ENCODE data around the gene BICD1. TPM values are rescaled to one million over a fixed set of nuclear protein-coding genes. Genes with fewer than 3 reads are reported as not detected.

BICD1 gene
- total RNA-seq, 1 donor from 2014 or later = 33.8 TPM

DNA sequence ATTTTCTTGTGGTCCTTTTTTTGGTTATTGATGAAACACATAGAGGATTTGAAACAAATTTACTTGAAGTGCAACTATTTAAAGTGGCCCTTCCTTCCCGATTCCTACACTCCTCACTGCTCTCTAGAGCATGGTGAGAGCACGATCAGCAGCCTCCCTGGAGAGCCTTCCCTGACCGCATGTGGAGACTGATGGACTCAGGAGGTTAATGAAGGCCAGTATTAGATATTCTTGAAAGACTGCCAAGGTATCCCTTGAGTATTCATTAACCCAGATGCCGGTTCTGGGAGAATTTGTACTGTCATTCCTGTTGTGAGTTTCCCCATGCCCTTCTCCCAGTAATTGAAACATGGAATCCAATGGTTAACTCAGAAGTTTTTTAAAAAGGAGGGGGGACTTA, 189.9 kb downstream of the BICD1 start:
- no peaks in the 10 kb centered on the region for H3K4me1 ChIP-seq
- no peaks in the 10 kb centered on the region for H3K36me3 ChIP-seq
- no peaks in the 10 kb centered on the region for H3K27me3 ChIP-seq
- intact Hi-C loops (cut with DNase I) = no loop called here
- H3K27ac ChIP-seq = no peak overlapping the region
- H3K4me3 ChIP-seq = no peak overlapping the region
- no peak for DNase-seq (ENCODE audit: low spot score in 2 of 2)
- no peaks in the 10 kb centered on the region for H3K9me3 ChIP-seq
- TF ChIP-seq, protein P1, sequence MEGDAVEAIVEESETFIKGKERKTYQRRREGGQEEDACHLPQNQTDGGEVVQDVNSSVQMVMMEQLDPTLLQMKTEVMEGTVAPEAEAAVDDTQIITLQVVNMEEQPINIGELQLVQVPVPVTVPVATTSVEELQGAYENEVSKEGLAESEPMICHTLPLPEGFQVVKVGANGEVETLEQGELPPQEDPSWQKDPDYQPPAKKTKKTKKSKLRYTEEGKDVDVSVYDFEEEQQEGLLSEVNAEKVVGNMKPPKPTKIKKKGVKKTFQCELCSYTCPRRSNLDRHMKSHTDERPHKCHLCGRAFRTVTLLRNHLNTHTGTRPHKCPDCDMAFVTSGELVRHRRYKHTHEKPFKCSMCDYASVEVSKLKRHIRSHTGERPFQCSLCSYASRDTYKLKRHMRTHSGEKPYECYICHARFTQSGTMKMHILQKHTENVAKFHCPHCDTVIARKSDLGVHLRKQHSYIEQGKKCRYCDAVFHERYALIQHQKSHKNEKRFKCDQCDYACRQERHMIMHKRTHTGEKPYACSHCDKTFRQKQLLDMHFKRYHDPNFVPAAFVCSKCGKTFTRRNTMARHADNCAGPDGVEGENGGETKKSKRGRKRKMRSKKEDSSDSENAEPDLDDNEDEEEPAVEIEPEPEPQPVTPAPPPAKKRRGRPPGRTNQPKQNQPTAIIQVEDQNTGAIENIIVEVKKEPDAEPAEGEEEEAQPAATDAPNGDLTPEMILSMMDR (IDR thresholded peaks at IDR 0.05) = no peak

DNA sequence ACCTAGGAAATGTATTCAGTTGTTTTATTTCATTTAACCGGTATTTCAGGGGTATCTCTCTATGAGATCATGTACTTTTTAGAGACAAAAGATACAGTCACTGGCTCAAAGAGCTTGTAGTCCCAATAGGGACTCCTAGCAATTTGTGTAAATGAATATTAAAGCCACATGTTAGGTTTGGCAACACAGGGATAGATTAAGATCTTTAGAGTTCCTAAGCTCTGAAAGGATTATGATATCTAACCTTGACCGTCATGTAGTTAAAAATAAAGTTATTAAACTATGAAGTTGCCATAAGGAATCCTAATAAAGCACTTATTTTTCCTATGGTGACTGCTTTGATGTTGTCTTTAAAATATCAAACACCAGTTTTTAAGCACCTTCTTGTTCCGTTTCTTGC, 192.3 kb downstream of the BICD1 start:
- H3K9me3 ChIP-seq = no peaks in the 10 kb centered on the region
- H3K27me3 ChIP-seq = no peaks in the 10 kb centered on the region
- H3K36me3 ChIP-seq = no peaks in the 10 kb centered on the region
- H3K27ac ChIP-seq = no peak overlapping the region
- TF ChIP-seq, protein P1 (IDR thresholded peaks at IDR 0.05) = no peak
- intact Hi-C loops (cut with DNase I) = no loop called here
- no peak overlapping the region for H3K4me3 ChIP-seq
- H3K4me1 ChIP-seq = no peaks in the 10 kb centered on the region
- no peak for DNase-seq (ENCODE audit: low spot score in 2 of 2)

DNA sequence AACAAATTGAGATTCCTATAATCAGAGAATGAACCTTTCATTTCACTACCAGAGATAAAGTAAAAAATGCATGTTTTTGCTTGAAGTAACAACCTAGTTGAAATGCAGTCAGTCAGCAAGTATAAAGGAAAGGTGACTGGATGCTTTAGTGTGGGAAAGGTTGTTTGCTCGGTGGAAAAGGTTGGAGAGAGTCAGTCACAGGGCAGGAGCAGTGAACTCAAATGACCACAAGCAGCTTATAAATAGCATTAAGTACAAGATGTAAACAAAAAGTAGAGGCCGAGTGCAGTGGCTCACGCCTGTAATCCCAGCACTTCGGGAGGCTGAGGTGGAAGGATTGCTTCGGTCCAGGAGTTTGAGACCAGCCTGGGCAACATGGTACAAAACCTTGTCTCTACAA, 194.6 kb downstream of the BICD1 start:
- intact Hi-C loops (cut with DNase I) = loop anchor here (5.0 to 10.0 kb wide), 2 partner anchors 239 to 896 kb away; no protein-coding TSS in a partner anchor
- DNase-seq (ENCODE audit: low spot score in 2 of 2) = no peak
- Histone ChIP-seq H3K4me1 (no peaks in the 10 kb centered on the region), H3K36me3 (peaks cover 0 to 6% of the 10 kb centered on the region in 2 donors), H3K27me3 (no peaks in the 10 kb centered on the region), H3K4me3 (no peak overlapping the region), H3K27ac (no peak overlapping the region), H3K9me3 (no peaks in the 10 kb centered on the region)
- TF ChIP-seq, protein P1 (IDR thresholded peaks at IDR 0.05) = no peak

DNA sequence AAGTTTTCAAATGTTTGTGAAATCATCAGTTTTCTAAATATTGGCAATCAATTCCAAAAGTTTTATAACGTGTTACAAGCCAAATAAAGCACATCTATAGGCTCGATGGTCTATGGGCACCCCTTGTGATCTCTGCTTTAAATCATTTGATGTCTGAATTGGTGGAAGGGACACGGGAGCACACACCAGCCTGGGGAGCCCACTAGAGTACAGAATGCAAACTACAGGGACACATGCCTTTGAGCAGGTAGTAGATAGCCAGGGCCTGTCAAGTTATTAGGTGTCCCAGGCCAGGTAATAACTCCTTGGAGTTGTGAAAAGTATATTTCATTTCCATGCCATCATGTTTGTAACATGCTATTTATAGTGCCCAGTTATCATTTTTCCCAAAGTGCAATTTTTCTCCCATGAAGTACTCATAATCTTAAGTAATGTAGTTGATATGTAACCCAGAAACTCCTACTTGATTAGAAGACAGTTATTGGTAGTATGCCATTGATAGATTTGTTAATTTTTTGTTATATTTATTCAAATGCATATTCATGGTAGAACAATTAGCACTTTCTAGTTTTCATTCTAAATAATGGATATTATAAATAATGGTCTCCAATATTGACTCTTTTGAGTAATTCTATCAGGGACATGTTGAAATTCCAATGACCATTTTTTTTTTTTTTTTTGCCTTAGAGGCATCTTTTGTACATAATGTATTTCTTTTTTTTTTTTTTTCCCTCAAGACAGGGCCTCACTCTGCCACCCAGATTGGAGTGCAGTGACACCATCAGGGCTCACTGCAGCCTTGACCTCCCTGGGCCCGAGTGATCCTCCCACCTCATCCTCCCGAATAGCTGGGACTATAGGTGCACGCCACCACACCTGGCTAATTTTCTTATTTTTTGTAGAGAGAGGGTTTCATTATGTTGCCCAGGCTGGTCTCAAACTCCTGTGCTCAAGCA, 195.8 kb downstream of the BICD1 start:
- H3K27ac ChIP-seq = no peak overlapping the region
- TF ChIP-seq, protein P1 (IDR thresholded peaks at IDR 0.05) = peak in 1 of 3 experiments; percentile 32
- DNase-seq (ENCODE audit: low spot score in 2 of 2) = no peak
- H3K9me3 ChIP-seq = no peaks in the 10 kb centered on the region
- intact Hi-C loops (cut with DNase I) = loop anchor here (5.0 to 10.0 kb wide), 2 partner anchors 240 to 898 kb away; no protein-coding TSS in a partner anchor
- no peaks in the 10 kb centered on the region for H3K27me3 ChIP-seq
- H3K36me3 ChIP-seq = peaks cover 0 to 9% of the 10 kb centered on the region in 2 donors
- H3K4me1 ChIP-seq = no peaks in the 10 kb centered on the region
- H3K4me3 ChIP-seq = no peak overlapping the region

DNA sequence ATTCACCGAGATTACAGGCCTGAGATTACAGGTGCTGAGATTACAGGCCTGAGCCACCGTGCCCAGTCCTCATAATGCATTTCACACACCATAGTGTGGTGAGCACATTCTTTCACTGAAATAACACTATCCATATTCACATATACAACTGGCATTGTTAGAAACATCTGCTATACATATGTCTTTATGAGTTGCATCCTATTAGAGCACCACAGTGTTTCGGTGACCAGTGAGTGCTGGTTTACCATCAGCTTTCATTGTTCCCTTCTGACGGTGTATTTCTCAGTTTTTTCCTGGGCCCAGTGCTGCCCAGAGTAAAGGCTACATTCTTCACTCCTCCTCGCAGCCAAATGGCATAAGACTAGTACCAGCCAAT, 196.5 kb downstream of the BICD1 start:
- H3K27me3 ChIP-seq = no peaks in the 10 kb centered on the region
- intact Hi-C loops (cut with DNase I) = loop anchor here (5.0 to 10.0 kb wide), 2 partner anchors 241 to 898 kb away; no protein-coding TSS in a partner anchor
- no peak for DNase-seq (ENCODE audit: low spot score in 2 of 2)
- peaks cover 0 to 9% of the 10 kb centered on the region in 2 donors for H3K36me3 ChIP-seq
- H3K9me3 ChIP-seq = no peaks in the 10 kb centered on the region
- H3K4me3 ChIP-seq = no peak overlapping the region
- TF ChIP-seq, protein P1 (IDR thresholded peaks at IDR 0.05) = no peak
- H3K27ac ChIP-seq = no peak overlapping the region
- H3K4me1 ChIP-seq = no peaks in the 10 kb centered on the region

Measured in ascending aorta (tissue), 2 donors.